H1 (cell line): ENCODE data around the gene KIF1B. TPM values are rescaled to one million over a fixed set of nuclear protein-coding genes. Genes with fewer than 3 reads are reported as not detected.

Experiments
- CTCF ChIA-PET: fragments of 300-600 bp; sonication (Branson Sonifier 250); formaldehyde crosslinking; loops from one replicate; lab custom pipeline; 2021; ENCODE audit not compliant: partially characterized antibody; lab: Charles Lee
- POLR2A ChIA-PET: fragments of 300-600 bp; sonication (Branson Sonifier 250); formaldehyde crosslinking; loops from one replicate; lab custom pipeline; 2021; ENCODE audit warnings: inconsistent platforms; ENCODE audit not compliant: partially characterized antibody; lab: Charles Lee
- DNase-seq, 2 experiments: peaks; one replicate each; pipeline versions ENCODE4 v3.0.0 to v3.0.0-alpha.2; 2010 to 2022; ENCODE audit warnings: low spot score in 2 of 2, low read depth in 1 of 2, mixed read lengths in 1 of 2
- FAIRE-seq: peaks from 2 replicates; lab custom pipeline; 2011; peaks lifted over from hg19 to GRCh38; lab: Jason Lieb, UNC
- H2AFZ ChIP-seq: 2 replicates; pipeline ENCODE4 v1.8.1; 2012; ENCODE audit warnings: low read length, inconsistent platforms
- H2AK5ac ChIP-seq: 2 replicates; pipeline ENCODE4 v1.6.1; 2013; ENCODE audit warnings: low read depth, low read length
- H2BK120ac ChIP-seq: replicated peaks from 2 replicates; pipeline ENCODE3; 2013; ENCODE audit warnings: low read depth, low read length, inconsistent platforms
- H2BK12ac ChIP-seq: 2 replicates; pipeline ENCODE4 v1.6.1; 2013; ENCODE audit warnings: low read depth, low read length
- H2BK15ac ChIP-seq: 2 replicates; pipeline ENCODE4 v1.6.1; 2013; ENCODE audit warnings: low read length
- H2BK20ac ChIP-seq: 2 replicates; pipeline ENCODE4 v1.6.1; 2013; ENCODE audit warnings: low read length
- H2BK5ac ChIP-seq: 2 replicates; pipeline ENCODE4 v1.6.1; 2013; ENCODE audit warnings: low read depth, low read length
- H3K14ac ChIP-seq: 2 replicates; pipeline ENCODE4 v1.6.1; 2013; ENCODE audit warnings: inconsistent platforms; ENCODE audit not compliant: insufficient read length
- H3K18ac ChIP-seq: 2 replicates; pipeline ENCODE4 v1.6.1; 2013; ENCODE audit warnings: low read length; ENCODE audit errors: extremely low read depth
- H3K23ac ChIP-seq: 2 replicates; pipeline ENCODE4 v1.6.1; 2013; ENCODE audit warnings: inconsistent platforms; ENCODE audit not compliant: insufficient read length
- H3K23me2 ChIP-seq: 2 replicates; pipeline ENCODE4 v1.6.1; 2013; ENCODE audit warnings: low read depth, low read length
- H3K27ac ChIP-seq: 2 replicates; pipeline ENCODE4 v1.6.1; 2011; ENCODE audit warnings: low read depth, low read length, inconsistent platforms
- H3K27me3 ChIP-seq, 4 experiments: replicated peaks in 1 of 4; 1 replicate in 1 of 4; 2 replicates in 3 of 4; pipeline versions ENCODE4 v1.6.1 to v1.8.1; 2011 to 2013; ENCODE audit warnings: low read length in 3 of 4, mild to moderate bottlenecking in 3 of 4, inconsistent platforms in 2 of 4, mixed read lengths in 2 of 4, moderate library complexity in 1 of 4; ENCODE audit not compliant: control insufficient read depth in 3 of 4, insufficient read depth in 3 of 4; ENCODE audit errors: extremely low read depth in 1 of 4
- H3K36me3 ChIP-seq, 4 experiments: 2 replicates each; pipeline versions ENCODE4 v1.6.1 to v1.8.1; 2011 to 2013; ENCODE audit warnings: mild to moderate bottlenecking in 4 of 4, low read length in 3 of 4, moderate library complexity in 2 of 4, control low read depth in 1 of 4, inconsistent platforms in 1 of 4; ENCODE audit not compliant: insufficient read depth in 4 of 4, control insufficient read depth in 2 of 4
- H3K4ac ChIP-seq: replicated peaks from 2 replicates; pipeline ENCODE3; 2013; ENCODE audit warnings: low read length, low read depth, mixed read lengths, inconsistent platforms; ENCODE audit not compliant: insufficient read length
- H3K4me1 ChIP-seq, 4 experiments: replicated peaks in 1 of 4; 1 replicate in 1 of 4; 2 replicates in 3 of 4; pipeline versions ENCODE4 v1.6.1 to v1.8.1; 2011 to 2013; ENCODE audit warnings: low read length in 3 of 4, inconsistent platforms in 2 of 4, mixed read lengths in 1 of 4; ENCODE audit not compliant: insufficient read depth in 4 of 4, control insufficient read depth in 3 of 4
- H3K4me2 ChIP-seq, 2 experiments: 2 replicates each; pipeline versions ENCODE4 v1.6.1 to v1.8.1; 2011 to 2013; ENCODE audit warnings: low read depth in 2 of 2, low read length in 2 of 2, control low read depth in 1 of 2, inconsistent platforms in 1 of 2, mild to moderate bottlenecking in 1 of 2; ENCODE audit not compliant: insufficient read depth in 1 of 2
- H3K4me3 ChIP-seq, 4 experiments: fragments of 200-600, 300-600 bp in 1 of 4; sonication (generic), shearing (Covaris generic), sonication (Bioruptor Twin) in 1 of 4; 2 replicates each; pipeline versions ENCODE4 v1.5.1 to v1.8.1; 2011 to 2016; ENCODE audit warnings: low read length in 4 of 4, low read depth in 3 of 4, control low read depth in 2 of 4, inconsistent platforms in 2 of 4, mild to moderate bottlenecking in 2 of 4, mixed read lengths in 1 of 4, moderate library complexity in 1 of 4; ENCODE audit not compliant: insufficient read depth in 2 of 4; ENCODE audit errors: extremely low read depth in 1 of 4
- H3K56ac ChIP-seq: replicated peaks from 2 replicates; pipeline ENCODE3; 2013; ENCODE audit warnings: low read depth, mild to moderate bottlenecking, mixed read lengths, low read length, inconsistent platforms; ENCODE audit not compliant: insufficient read length
- H3K79me1 ChIP-seq: 2 replicates; pipeline ENCODE4 v1.6.1; 2013; ENCODE audit warnings: low read depth, low read length, control low read depth
- H3K79me2 ChIP-seq, 2 experiments: 2 replicates each; pipeline versions ENCODE4 v1.6.1 to v1.8.1; 2012 to 2013; ENCODE audit warnings: low read length in 2 of 2, mild to moderate bottlenecking in 2 of 2, inconsistent platforms in 1 of 2; ENCODE audit not compliant: insufficient read depth in 2 of 2, control insufficient read depth in 1 of 2
- H3K9ac ChIP-seq, 4 experiments: replicated peaks in 1 of 4; 1 replicate in 1 of 4; 2 replicates in 3 of 4; pipeline versions ENCODE4 v1.6.1 to v1.8.1; 2011 to 2013; ENCODE audit warnings: low read depth in 3 of 4, low read length in 3 of 4, control low read depth in 2 of 4, mild to moderate bottlenecking in 2 of 4, moderate library complexity in 2 of 4, inconsistent platforms in 1 of 4; ENCODE audit errors: extremely low read depth in 1 of 4
- H3K9me3 ChIP-seq, 2 experiments: 2 replicates each; pipeline versions ENCODE4 v1.6.1 to v1.8.1; 2012 to 2013; ENCODE audit warnings: mild to moderate bottlenecking in 2 of 2, moderate library complexity in 2 of 2, control low read depth in 1 of 2, inconsistent platforms in 1 of 2, low read depth in 1 of 2, low read length in 1 of 2, mixed read lengths in 1 of 2; ENCODE audit not compliant: insufficient read depth in 2 of 2
- H4K20me1 ChIP-seq, 2 experiments: replicated peaks in 1 of 2; 2 replicates each; pipeline versions ENCODE3 to v1.8.1; 2011 to 2013; ENCODE audit warnings: inconsistent platforms in 2 of 2, low read length in 2 of 2, mild to moderate bottlenecking in 1 of 2; ENCODE audit not compliant: insufficient read depth in 2 of 2, control insufficient read depth in 1 of 2
- H4K5ac ChIP-seq: 2 replicates; pipeline ENCODE4 v1.6.1; 2013; ENCODE audit warnings: low read length, low read depth, mixed read lengths, inconsistent platforms; ENCODE audit not compliant: insufficient read length
- H4K8ac ChIP-seq: 2 replicates; pipeline ENCODE4 v1.8.0; 2013; ENCODE audit warnings: mild to moderate bottlenecking, moderate library complexity, low read length, inconsistent platforms; ENCODE audit not compliant: insufficient read depth; ENCODE audit errors: extremely low read depth
- H4K91ac ChIP-seq: replicated peaks from 2 replicates; pipeline ENCODE3; 2013; ENCODE audit warnings: low read length, mixed read lengths, inconsistent platforms; ENCODE audit not compliant: insufficient read length
- POLR2AphosphoS5 ChIP-seq: IDR thresholded peaks from 2 replicates; pipeline ENCODE4 v1.6.1; 2011; ENCODE audit warnings: low read depth, low read length
- POU5F1 ChIP-seq: IDR thresholded peaks from 2 replicates; pipeline ENCODE4 v1.6.1; 2011; ENCODE audit warnings: low read depth, mild to moderate bottlenecking, low read length, moderate library complexity
- RNF2 ChIP-seq: fragments of 200-900, 300-1000 bp; sonication (generic); IDR thresholded peaks from 2 replicates; pipeline ENCODE4 v1.7.1; 2016; ENCODE audit warnings: borderline replicate concordance, low read depth, mild to moderate bottlenecking, antibody characterized with exemption, low read length; ENCODE audit not compliant: poor library complexity, severe bottlenecking; ENCODE audit errors: missing control alignments
- SP4 ChIP-seq: IDR thresholded peaks from 2 replicates; pipeline ENCODE4 v1.6.1; 2012; ENCODE audit warnings: low read length, inconsistent platforms
- USF2 ChIP-seq: IDR thresholded peaks from 2 replicates; pipeline ENCODE4 v1.6.1; 2011; ENCODE audit warnings: low read length, improper control_type of control experiment
- WGBS, 2 experiments: shearing (Covaris generic) in 1 of 2; methylation state at CpG; one replicate each; pipeline versions ENCODE4 v1.1.6 to v1.1.7; 2013 to 2015; ENCODE audit warnings: low lambda C conversion rate in 2 of 2, mixed read lengths in 2 of 2, inconsistent platforms in 1 of 2, low coverage in 1 of 2, missing lambda C conversion rate in 1 of 2; ENCODE audit not compliant: insufficient replicate concordance in 2 of 2, insufficient coverage in 1 of 2, insufficient read length in 1 of 2; ENCODE audit errors: extremely low coverage in 1 of 2, missing lambda C conversion rate in 1 of 2; 5-methylcytosine and 5-hydroxymethylcytosine counted together
- polyA plus RNA-seq, 7 experiments: library from polyadenylated mRNA; depleted of rRNA in 3 of 7; stranded (reverse) in 5 of 7; unstranded in 2 of 7; fragments of >200 nt in 5 of 7; fragments of 200-250 nt in 2 of 7; gene quantifications; 1 replicate in 5 of 7; 2 replicates in 1 of 7; 4 replicates in 1 of 7; pipeline versions ENCODE4 v1.2.1 to v1.2.3, GENCODE V29; 2011 to 2013; ENCODE audit warnings: missing spikeins in 2 of 7, mixed read lengths in 2 of 7
- total RNA-seq: library from RNA; stranded (reverse); fragmentation: NEBNext Ultra II Directional; extraction: Animal tissue kit (Norgen Biotek cat#: 25700); gene quantifications from 2 replicates; pipeline ENCODE4 v1.2.1, GENCODE V29; 2021
- TF ChIP-seq, protein P1 (sequence below): IDR thresholded peaks from 2 replicates; pipeline ENCODE4 v1.6.1; 2012; ENCODE audit warnings: inconsistent platforms

KIF1B gene
- total and polyA plus RNA-seq, 2 of the 8 experiments (the other 6 are each of a cell fraction or from before 2014, with no cell fraction given), result 39.1 to 74.2 TPM

GRCh38 chr1:10173582-10173981 is 36.8 kb upstream of the KIF1B start:
- Histone ChIP-seq H3K56ac (no peak overlapping the region), H2AK5ac (no peak overlapping the region), H3K4me3 (no peak overlapping the region), H2BK120ac (no peak overlapping the region), H3K36me3 (peaks cover 11 to 32% (median 19%) of the 10 kb centered on the region in 4 experiments), H3K27me3 (no peaks in the 10 kb centered on the region), H3K14ac (no peak overlapping the region), H4K5ac (no peak overlapping the region), H3K23me2 (no peaks in the 10 kb centered on the region), H2AFZ (no peak overlapping the region), H3K79me2 (no peaks in the 10 kb centered on the region), H3K79me1 (no peaks in the 10 kb centered on the region), H3K23ac (no peak overlapping the region), H4K91ac (no peak overlapping the region), H3K27ac (no peak overlapping the region), H2BK20ac (no peak overlapping the region), H3K9ac (no peak overlapping the region), H3K4me1 (peaks cover 0 to 9% (median 5%) of the 10 kb centered on the region in 4 experiments; a peak in 3 of 7 replicates), H2BK5ac (0 out of 2 replicates have a peak overlapping the region, but pooled peaks have one; percentile 21), H2BK15ac (no peak overlapping the region), H4K20me1 (no peaks in the 10 kb centered on the region), H3K9me3 (0 out of 4 replicates have a peak, but pooled peaks cover 0 to 2% of the 10 kb centered on the region in 2 experiments), H3K4ac (no peak overlapping the region), H3K18ac (no peak overlapping the region), H4K8ac (no peak overlapping the region)
- ChIA-PET POLR2A (interaction anchor here (1.3 kb wide), 1 partner anchor 9 kb away, joined by 3 read pairs; no protein-coding TSS in a partner anchor), CTCF (interaction anchor here (1.6 kb wide), 1 partner anchor 55 kb away, joined by 3 read pairs; no protein-coding TSS in a partner anchor)
- DNase-seq (no peak), FAIRE-seq (no peak)
- WGBS, 2 experiments, result 94% methylated on average over 10 of the region's 10 CpGs; no CpG with 5 or more reads in 1 of the 2 experiments
- TF ChIP-seq POU5F1 (no peak), USF2 (no peak), POLR2AphosphoS5 (no peak), SP4 (no peak), RNF2 (no peak)
- TF ChIP-seq, protein P1, sequence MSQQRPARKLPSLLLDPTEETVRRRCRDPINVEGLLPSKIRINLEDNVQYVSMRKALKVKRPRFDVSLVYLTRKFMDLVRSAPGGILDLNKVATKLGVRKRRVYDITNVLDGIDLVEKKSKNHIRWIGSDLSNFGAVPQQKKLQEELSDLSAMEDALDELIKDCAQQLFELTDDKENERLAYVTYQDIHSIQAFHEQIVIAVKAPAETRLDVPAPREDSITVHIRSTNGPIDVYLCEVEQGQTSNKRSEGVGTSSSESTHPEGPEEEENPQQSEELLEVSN, result no peak
- TF ChIP-seq, all 59 proteins: peak for 0
- Histone ChIP-seq H2BK12ac (no peak overlapping the region), H3K4me2 (no peak overlapping the region)
